Esophagus mucosa (tissue), 1 donor: Measurements from ENCODE around the gene GALR1. TPM values are rescaled to one million over a fixed set of nuclear protein-coding genes. Genes with fewer than 3 reads are reported as not detected.
"Not testable (repeated sequence)": the region's sequence is repeated elsewhere in the genome, so short reads cannot be mapped to it uniquely, and the experiment has no call there.

Experiments used
- ATAC-seq: fragments of 200-7000 bp; cut with Tn5 transposase; one replicate; pipeline ENCODE4 v1.9.1; 2020
- total RNA-seq: library from RNA; stranded (reverse); gene quantifications from one replicate; pipeline ENCODE4 v1.2.4, GENCODE V29; 2023
- donor health status: DM: yes; HTN: yes; CAD: no.

Gene GALR1, protein sequence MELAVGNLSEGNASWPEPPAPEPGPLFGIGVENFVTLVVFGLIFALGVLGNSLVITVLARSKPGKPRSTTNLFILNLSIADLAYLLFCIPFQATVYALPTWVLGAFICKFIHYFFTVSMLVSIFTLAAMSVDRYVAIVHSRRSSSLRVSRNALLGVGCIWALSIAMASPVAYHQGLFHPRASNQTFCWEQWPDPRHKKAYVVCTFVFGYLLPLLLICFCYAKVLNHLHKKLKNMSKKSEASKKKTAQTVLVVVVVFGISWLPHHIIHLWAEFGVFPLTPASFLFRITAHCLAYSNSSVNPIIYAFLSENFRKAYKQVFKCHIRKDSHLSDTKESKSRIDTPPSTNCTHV
- not detected for total RNA-seq

- ATAC-seq: no peak
Measured at GRCh38 chr18:77249569-77250500, at the start of gene GALR1. Gene GALR1 (plus strand): TSS chr18:77249848. CDS start chr18:77250549, 701 bp downstream.

GRCh38 chr18:77201506-77201905 is 48.1 kb upstream of the GALR1 start:
- ATAC-seq: no peak

GRCh38 chr18:77202329-77202728 is 47.3 kb upstream of the GALR1 start:
- no peak for ATAC-seq

DNA sequence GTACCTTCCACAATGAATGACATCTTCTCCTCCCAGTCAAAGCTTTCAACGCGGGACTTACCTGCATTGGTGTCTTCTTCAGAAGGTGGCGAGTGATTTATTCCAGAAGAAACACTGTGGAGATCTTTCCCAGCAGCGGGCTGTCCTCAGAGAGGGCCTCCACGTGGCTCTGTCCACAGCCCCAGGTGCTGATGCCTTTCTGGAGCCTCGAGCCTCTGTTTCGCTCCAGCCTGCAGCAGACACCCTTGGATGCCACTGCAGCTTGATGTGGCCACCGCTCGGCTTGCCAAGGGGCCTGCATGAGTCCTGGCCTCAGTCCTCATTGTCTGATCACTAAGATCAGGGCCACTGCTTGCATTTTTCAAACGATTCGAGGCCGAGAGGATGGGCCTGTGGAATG is 46.6 kb upstream of the GALR1 start:
- no peak for ATAC-seq

GRCh38 chr18:77203851-77204250 is 45.8 kb upstream of the GALR1 start:
- ATAC-seq: no peak

- ATAC-seq: no peak
Measured at GRCh38 chr18:77205769-77206168, 43.9 kb upstream of the GALR1 start.

GRCh38 chr18:77206676-77207374 is 42.8 kb upstream of the GALR1 start:
- no peak for ATAC-seq

DNA sequence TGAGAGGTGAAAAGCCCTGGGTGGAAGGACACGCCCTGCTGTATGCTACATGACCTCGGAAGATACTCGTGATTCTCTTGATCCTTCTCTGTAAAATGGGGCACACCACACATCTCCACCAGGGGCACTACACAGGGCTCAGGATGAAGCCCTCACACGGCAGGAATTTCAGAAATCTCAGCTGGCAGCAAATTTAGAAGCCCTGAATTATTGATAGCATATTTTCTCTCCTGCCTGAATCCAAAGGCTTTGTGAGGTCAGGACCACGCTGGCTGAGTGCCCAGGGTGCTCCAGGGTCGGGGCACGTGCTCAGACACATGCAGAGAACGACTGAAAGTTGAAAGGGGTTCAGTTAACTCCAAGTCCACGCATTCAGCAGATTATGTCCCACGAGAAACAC is 42.1 kb upstream of the GALR1 start:
- ATAC-seq: peak; percentile 75

DNA sequence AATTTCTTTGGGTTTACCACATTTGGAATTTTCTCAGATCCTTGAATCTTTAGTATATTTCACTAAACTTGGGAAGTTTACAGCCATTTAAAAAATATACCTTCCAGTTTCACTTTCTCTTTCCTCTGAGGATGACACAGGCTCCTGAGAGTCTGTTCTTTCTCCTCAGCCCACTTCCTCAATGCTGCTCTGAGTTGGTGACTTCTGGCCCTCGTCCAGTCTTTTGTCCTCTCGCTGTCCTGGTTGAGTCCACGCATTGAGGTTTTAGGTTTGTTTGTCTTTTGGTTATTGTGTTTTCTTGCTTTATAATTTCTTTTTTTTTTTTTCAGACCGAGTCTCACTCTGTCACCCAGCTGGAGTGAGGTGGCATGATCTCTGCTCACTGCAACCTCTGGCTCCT is 40.7 kb upstream of the GALR1 start:
- ATAC-seq: no peak

DNA sequence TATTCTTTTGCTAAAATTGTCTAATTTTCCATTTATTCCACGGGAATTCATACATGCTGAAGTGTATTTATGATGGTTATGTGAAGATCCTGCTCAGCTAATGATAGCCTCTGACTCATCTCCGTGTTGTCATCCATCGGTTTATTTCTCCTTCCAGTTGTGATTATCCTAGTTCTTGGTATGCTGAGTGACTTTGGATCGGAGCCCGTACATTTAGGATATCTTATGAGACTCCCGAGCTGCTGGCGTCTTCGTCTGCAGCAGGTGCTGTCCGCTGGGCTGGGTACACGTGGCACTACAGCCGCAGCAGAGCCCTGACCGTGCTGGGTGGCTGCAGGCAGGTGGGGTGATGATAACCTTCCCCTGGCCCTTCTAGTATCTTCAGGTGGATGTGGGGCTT is 40.1 kb upstream of the GALR1 start:
- no peak for ATAC-seq

DNA sequence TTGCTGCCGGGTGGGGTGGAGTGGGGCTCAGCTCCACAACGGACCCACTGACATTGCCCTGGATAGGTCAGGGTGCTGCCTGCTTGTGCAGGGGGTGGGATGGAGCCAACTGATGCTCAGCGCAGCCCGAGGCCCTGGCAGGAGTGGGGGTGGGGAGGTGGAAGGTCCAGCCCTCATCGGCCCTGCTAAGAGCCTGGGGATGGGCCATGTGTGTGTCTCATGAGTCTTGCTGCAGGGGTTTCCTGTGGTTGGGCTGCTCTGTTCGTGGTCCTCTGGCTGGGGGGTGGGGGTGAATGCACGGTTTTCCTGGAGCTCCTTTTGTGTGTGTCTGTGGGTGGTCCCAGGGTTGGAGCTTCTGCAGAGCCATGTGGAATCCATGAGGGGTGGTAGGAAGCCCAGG is 39.4 kb upstream of the GALR1 start:
- peak; percentile 26 for ATAC-seq

- no peak for ATAC-seq
Measured at GRCh38 chr18:77218642-77219041, 31.0 kb upstream of the GALR1 start.

- no peak for ATAC-seq
Measured at GRCh38 chr18:77220726-77221125, 28.9 kb upstream of the GALR1 start.

DNA sequence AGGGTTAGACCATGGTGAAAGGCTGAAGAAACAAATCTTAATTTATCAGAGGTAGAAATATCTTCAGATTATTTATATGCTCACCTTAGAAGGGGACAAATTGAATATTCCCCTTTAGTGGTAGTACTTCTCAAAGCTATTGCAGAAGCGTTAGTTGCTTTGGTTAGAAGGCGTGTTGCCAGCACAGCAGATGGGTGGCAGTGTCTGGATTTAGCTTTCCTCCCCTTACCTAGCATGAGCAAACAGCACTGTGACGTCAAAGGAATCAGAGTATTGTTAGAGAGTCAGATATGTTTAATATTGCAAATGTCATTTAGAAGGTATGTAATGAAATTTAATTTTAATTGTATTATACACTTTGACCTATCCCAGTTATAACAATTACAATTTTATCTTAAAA is 27.2 kb upstream of the GALR1 start:
- ATAC-seq: no peak

- ATAC-seq: no peak
Measured at GRCh38 chr18:77223221-77223639, 26.4 kb upstream of the GALR1 start.

- ATAC-seq: no peak
Measured at GRCh38 chr18:77223653-77224052, 26.0 kb upstream of the GALR1 start.

GRCh38 chr18:77230645-77231044 is 19.0 kb upstream of the GALR1 start:
- ATAC-seq: no peak

DNA sequence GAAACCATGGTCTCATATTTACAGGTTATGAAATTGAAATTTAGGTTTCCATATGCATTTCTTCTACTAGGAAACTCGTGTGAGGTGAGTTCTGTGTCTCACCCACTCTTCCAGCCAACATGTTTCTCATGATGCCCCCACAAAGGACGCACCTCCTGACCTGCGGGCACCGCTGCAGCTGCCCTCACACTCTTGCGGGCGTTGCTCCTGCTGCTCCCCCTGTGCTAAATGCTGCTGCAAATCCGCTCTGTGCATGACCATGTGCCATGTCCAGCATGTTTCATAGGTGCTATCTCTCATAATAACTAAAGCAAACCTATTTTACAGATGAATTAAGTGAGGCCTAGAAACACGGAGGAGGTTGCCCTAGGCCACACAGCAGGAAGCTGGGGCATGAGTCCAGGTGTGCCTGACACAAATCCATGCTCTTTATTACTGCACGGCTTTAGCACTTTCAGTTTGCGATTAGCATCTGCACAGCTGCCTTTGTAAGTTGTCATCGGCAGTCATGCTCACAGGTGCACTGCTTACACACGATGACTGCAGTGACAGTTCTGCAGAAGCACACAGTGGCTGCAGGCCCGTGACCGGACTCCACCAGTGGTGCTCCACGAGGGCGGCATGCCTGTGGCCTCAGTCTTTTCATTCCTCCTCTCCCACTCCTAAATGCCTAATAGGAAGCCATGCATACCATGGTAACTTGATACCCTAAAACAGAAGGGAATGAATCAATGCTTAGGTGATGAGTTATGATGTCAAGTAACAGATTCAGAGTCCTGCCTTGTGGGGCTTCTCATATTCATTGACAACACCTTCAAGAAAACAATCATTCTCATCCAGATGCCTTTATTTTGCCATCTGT is 14.9 kb upstream of the GALR1 start:
- no peak for ATAC-seq

- ATAC-seq: not testable (repeated sequence)
Measured at GRCh38 chr18:77239285-77239684, 10.4 kb upstream of the GALR1 start.

DNA sequence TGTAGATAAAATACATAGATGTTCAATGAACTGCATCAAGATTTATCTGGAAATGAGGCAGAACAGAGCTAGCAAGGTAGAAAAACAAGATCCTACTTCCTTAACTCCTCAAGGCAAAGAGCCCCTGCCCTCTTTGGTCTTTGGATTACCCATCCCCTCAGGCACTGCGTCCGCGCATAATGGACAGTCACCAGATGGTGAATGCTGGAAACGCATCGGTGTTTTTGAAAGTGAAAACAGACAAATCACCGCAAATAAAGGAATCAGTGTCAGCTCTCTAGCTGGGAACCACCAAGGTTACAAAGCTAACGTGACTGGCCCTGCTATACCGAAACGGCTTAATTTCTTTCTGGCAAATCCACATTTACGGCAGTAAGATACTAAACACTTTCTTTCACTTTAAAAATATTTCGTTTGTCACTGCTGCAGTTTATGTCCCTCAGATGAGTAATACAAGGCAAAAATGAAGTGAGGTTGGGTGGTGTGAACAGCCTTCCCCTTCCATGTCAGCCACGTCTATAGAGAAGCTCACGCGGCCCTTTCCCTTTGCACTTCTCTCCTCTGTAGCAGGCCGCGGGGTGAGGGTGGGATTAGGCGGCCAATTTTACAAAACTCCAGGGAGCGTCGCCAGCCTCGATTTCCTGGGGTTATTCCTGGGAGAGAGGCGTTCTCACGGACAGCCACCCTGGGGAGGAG is 627 bp upstream of the GALR1 start:
- no peak for ATAC-seq

GRCh38 chr18:77250501-77250925 is 865 bp downstream of the GALR1 start:
- no peak for ATAC-seq
